HG02678 (cell line): ENCODE results near the gene STK38.

ENCODE experiments used
- ATAC-seq: cut with Tn5 transposase; IDR thresholded peaks from one replicate; pipeline ENCODE4 v1.9.1; 2021; ENCODE audit warnings: mild to moderate bottlenecking, moderate library complexity; ENCODE audit not compliant: unreplicated experiment

The STK38 gene

DNA sequence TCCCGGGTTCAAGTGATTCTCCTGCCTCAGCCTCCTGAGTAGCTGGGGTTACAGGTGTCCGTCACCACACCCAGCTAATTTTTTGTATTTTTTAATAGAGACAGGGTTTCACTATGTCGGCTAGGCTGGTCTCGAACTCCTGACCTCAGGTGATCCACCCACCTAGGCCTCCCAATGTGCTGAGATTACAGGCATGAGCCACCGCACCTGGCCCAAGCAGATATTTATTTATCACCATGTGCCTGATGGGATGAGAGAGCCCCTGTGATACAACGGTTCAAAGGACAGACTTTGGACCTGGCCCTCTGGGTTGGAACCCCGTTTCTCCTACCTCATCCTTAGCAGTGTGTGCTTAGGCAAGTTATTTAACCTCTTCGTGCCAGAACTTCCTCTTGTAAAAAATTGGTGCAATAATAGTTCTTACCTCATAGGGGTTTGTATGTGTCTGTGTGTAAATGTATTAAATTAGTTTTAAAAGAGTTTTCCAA lies 19.2 kb upstream of the STK38 start:
- ATAC-seq: no peak

DNA sequence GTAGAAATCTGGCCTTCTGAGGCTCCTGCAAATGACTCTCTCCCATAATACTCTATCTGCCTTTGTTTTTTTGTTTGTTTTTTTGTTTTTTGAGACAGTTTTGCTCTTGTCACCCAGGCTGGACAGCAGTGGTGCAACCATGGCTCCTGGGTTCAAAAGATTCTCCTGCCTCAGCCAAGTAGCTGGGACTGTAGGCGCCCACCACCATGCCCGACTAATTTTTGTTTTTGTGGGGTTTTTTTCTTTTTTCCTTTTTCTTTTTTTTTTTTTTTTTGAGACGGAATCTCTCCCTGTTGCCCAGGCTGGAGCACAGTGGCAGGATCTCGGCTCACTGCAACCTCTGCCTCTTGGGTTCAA lies 16.6 kb upstream of the STK38 start:
- ATAC-seq: no peak

DNA sequence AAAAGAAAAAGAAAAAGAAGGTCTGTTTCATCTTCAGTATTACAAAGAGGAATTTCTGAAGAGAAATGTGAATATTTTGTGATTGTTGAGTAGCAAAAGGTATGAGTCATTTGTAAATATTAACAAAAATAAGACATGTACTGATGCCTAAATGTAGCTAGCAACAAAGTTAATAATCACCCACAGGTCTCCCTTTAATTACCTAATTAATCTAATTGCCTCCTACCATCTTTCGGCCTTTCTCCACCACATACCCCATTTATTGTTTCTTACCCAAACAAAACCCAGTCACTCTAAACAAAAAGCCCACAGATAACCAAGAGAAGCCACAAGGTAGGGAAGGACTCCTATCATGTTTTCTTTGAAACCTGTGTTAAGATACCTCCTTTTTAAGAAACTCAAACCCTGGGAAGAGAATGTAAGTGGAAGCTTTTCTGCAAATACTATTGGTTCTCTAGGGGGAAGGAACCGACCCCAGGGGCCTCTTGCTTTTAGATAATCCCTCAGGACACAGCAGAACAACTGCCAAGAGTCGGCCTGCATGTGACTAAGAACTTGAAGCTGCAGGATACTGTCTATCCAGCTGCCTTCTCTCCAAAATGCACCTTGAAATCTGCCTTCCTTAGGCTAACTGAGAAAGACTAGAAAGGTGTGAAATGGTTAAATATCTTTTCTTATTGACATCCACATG lies 16.1 kb upstream of the STK38 start:
- no peak for ATAC-seq

DNA sequence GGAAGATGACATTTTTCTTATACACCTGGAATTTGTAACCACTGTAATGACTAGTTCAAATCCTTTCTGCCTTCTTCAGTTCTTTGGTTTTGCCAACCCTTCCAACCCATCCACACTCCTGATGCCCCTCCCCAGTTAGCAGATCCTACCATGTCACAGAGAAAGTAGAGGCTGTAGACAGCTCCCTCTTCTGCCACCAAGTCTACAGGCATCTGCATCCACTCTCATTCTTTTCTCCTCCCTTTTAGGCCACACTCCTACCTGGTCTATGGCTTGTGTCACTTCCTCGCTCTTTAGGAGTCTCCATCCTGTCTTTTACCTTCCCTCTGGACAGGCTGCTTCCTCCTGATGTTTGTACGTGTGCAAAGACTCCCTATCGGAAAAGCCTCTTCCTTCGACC lies 13.5 kb upstream of the STK38 start:
- ATAC-seq: no peak

DNA sequence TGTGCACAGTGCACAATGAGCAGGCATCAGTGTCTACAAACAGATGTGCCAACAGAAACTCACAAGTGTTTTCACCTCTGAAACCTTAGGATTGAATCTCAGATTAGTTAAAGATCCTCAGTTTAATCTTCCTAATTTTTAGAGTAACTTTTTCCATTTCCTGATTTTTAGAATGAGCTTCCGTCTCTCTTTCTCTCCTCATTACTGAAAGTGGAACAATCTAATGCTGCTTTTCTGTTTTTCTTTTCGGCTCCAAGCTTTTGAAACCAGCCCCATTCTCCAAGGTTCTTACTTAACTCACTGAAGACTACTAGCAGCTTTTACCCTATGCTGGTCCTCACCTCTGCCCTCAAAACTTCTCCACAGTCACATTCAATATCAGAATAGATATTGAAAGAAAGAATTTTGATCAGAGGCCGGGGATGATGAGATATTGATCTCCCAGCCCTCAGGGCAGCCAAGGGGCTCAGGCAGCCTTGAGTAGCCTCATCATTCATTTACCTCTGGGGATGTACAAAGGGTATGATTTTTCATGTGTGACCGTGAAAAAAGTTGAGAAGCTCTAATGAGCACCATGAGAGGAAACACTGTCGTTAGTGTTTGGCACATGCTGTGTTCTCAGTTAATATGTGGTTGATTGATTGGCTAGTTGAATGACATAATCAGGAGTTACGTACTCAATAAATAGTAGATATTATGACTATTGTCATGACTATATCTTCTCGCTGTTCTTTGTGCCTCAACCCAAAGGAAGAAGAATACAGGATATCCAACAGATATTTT lies 11.9 kb upstream of the STK38 start:
- ATAC-seq: no peak

DNA sequence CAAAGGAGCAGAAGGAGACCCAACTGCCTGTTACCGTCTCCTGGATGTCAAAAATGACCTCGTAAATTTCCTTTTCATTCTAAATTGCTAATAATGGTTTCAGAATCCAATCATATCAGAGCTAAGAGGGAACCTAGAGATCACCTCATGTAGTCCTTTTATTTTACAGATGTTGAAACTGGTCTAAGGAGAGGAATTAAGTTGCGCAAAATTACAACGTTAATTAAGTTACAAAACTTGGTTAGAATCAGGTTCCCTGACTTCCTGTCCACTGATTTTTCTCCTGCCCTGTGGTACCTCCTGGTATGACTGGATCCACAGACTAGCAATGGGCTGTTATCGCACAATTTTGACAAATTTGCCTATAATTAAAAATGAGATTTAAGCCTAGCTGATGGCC lies 9.0 kb upstream of the STK38 start:
- ATAC-seq: no peak

DNA sequence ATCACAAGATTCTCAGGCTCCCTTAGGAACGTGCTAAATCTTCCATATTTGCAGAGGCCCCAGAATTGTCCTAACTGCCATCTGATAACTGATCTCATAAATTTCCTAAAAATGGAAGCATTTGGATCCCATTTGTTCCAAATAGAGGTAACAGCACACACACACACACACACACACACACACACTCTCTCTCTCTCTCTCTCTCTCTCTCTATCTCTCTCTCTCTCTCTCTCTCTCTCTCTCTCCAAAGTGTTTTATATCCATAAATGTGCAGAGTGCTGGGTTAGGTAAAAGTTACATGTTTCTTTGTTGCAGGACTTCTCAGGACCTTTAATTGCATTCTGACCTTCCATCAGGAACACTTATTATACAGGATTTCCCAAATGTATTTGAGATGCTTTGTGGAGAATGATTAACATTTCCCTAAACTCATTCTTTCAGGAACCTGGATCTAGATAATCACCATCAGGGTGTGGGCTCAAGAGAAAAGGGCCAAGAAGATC lies 8.5 kb upstream of the STK38 start:
- no peak for ATAC-seq

DNA sequence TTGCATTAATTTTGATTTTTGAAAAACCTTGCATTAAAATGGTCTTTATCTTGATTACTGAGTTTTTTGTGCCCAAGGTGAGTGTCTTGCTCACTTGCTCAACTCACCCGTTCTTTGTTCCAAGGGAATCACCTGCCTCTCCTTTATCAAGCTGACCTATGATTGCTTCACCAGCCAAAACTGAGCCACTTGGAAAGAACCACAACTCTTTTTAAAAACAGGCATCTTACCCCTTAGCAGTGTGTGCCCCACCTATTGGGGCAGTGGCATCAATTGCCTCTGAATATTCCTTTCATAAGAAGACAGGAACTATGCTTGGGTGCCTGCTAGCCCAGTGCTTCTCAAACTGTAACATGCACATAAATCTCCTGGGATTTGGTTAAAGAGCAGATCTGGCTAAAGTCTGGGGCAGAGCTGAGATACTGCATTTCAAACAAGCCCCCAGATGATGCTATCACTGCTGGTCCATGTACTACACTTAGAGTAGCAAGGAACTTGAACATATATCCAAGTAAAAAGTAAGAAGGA lies 3.3 kb upstream of the STK38 start:
- no peak for ATAC-seq

DNA sequence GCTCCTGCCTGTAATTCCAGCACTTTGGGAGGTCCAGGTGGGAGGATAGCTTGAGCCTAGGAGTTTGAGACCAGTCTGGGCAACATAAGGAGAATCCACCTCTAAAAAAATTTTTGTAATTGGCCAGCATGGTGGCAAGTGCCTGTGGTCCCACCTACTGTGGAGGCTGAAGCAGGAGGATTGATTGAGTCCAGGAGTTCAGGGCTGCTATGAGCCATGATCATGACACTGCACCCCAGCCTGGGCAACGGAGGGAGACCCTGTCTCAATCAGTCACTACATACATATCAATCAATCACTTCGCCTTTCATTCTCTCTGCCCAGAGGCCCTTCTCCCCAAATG lies 1.1 kb upstream of the STK38 start:
- ATAC-seq: no peak

DNA sequence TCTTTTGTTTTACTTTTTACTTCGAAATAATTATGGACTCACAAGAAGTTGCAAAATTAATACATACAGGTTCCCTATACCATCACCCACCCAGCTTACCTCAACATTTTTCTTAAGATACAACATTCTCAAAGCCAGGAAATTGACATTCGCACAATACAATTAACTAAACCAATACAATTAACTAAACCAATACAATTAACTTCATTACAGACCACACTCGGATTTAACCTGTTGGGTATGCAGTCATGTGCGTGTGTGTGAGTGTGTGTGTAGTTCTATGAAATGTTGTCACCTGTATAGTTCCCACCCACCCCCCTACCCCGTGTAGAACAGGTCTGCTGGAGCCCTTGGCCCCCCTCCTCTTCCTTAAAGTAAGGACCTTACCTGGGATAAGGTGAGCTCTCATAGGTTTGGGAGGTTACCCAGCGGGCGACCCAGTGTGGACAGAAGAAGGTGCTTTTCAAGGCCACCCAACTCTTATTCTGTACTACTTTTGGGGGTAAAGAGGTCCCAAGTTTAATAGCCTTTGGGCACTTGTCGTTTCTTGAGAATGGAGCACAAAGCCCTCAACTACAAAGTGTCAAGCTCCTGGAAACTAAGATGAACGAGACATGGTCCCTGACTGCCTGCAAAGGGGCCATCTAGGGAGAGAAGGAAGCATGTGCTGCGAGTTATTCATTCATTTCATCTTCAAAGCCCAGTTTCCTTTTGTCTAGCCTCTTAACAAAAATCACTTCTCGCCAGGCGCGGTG lies 544 bp upstream of the STK38 start:
- no peak for ATAC-seq

DNA sequence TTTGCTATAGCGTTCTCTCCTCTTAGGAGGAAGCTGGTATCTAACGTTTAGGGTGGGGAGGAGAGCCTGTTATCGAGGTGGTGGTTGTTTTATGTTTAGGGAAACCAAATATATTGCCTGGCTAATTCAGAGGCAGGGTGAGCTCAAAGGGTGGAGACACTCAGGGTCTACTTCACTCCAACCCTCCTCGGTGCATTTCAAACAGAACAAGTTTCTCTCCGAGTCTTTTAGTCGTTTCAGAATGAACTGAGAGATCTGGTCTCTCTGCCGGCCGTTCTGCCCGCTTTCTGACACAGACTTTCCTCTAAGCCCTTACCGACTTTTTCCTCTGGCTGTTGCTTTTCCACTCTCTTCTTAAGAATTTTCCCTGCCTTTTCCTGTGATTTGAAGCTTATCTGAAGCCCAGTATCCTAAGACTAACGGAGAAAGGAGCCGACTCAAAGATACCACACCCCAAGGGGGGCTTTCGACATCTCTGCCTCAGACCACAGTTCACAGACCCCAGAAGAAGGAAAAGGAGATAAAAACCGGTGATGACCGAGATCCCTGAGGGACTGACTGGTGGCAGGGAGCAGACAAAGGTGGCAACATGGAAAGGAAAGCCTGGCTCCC lies 865 bp downstream of the STK38 start:
- ATAC-seq: no peak

DNA sequence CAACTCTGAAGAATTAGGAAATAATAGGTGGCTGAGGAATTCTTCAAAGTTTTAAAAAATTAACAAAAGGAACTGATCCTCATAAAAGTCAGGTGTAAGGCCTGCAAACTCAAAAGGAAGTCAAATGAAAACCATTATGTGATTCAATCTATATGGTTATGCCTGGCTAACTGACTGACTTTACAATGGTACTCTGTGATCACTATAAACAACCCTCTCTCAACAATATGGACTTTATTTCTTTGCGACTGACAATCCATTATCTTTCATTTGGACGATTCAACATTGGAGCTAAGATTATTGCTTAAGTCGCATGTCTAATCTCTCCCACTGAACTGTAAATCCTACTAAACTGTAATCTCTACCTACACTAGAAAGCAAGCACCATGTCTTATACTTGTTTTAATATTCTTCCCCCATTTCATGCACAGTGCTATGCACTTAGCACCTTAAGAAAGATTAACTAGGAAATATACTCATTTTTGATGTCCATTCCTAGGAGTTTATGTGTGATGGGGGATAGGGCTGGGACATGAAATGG lies 1.4 kb downstream of the STK38 start:
- no peak for ATAC-seq

DNA sequence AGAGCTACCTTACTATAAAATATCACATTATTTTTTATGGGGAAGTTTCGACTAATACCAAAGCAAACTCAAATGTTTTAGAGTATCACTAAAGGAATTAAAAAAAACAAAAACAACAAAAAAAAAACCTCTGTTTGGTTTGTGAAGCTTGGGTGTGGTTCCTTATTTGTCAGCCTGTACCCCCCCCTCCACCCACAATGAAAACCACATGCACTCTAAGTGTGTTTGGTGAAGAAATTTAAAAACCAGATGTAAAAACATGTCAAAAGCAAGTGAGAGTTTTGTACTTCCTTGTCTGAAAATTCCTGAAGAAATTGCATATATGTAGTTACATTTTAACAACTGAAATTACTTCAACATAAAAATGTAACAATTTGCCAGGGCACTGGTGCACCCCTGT lies 3.1 kb downstream of the STK38 start:
- no peak for ATAC-seq

DNA sequence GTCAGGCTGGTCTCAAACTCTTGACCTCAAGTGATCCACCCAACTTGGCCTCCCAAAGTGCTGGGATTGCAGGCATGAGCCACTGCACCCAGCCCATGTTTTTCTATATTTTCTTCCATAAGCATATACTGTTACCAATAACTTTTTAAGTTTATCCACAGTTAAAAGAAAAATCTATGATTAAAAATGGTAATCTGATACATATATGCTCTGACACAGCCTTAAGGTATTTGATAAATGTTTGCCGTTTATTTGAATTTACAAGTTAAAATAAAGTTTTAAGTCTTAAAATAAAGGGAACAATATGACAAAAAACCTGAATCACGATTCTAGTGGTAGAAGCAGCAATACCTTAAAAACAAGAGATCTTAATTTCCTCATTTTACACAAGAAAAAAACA lies 5.2 kb downstream of the STK38 start:
- ATAC-seq: no peak

DNA sequence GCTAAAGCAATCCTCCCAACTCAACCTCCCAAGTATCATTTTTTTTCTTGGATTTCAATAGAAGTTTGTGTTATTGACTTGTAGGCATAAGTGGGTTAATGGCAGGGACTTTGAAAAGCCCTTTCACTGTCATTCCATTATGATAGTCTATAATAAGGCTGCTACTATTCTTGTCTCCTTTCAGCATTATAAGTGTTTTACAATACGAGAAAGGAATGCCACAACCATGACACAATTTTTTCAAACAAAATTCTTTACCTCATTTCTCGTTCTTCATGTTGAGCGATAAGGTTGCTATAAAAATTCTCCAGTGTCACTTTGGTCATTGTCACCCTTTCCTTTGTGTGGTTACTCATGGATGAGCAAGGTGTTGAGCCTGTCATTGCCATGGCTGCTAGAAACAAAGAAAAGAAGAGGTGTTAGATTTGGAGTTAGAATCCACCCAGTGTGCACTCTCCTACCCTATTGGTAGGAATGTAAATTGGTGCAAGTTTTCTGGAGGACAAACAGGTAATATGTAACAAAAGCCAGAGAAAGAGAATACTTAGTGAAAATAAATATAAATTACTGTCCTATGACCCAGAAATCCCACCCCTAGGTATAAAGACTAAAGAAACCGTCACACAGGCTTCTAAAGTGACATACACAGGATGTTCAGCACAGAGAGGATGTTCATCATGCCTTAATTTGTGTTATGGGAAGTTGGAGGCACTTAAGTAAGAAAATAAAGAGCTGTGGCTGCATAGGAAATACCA lies 7.3 kb downstream of the STK38 start:
- no peak for ATAC-seq

DNA sequence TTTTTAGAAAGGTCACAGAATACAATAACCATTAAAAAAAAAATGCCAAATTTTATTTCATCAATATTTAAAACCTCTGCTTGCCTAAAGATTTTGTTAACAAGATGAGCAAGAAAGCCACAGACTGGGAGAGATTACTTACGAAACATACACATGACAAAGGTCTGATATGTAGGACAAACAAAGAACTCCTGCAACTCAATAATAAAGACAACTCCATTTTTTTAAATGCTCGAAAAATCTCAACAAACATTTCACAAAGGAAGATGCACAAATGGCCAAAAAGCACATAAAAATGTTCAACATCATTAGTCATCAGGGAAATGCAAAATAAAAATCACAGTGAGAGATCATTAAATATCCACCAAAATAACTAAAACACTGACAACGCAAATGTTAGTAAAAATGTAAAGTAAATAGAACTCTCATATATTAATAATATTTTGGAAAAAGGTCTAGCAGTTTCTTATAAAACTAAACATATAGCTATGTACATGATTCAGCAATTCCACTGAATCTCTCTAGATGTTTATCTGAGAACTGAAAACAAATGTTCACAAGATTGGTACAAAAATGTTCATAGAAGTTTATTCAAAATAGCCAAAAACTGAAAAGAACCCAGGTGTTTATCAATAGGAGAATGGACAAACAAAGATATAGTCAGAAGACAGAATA lies 10.3 kb downstream of the STK38 start:
- ATAC-seq: no peak

DNA sequence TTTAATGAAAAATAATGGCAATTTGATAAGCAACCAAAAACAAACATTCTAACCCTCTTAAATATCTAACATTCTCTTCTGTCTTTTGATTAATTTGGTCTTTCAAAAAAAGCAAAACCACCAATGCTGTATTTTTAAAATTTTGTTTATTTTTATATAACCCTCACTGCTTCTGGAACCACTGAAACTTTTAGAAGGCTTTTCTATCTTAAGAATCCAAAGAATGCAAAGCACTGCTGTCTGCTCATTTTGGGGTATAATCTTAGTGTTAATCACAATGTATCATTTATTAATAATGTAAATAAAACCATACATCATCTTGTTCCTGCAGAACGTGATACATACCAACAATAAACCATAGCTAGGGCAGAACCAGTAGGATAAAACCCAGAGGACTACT lies 14.0 kb downstream of the STK38 start:
- ATAC-seq: no peak

DNA sequence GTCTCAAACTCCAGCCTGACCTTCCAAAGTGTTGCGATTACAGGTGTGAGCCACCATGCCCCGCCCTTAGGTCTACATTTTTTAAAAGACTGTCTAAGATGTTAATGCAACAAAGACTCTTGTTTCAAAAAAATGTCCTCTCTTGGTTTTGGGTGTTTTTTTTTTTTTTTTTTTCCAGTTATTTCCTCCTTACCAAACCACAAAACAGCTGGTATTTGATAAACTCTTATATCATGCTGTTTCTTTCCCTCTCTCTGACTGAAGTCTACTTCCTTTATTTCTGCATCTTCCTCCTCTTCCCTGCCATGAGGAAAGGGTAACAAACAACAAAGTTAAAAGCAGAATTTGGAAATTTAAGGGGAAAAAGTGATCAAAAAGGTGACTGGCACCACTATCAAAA lies 21.2 kb downstream of the STK38 start:
- no peak for ATAC-seq

DNA sequence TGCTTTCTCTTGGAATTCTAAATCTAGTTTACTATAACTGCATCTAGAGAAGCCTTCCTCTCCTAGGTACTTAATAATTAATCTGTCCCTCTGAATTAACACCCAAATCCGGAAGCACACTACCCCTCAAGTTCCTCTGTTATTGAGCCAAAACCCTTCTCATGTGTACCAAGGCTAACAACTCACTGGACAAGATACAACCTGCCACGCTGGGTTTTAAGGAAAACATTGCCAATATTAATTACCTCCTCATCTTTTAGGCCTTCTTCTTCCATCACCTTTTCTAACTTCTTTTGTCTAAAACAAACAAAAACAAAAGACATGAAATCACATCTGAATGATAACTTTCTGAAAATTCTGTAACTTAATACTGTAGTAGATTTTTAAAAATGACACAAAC lies 21.9 kb downstream of the STK38 start:
- ATAC-seq: no peak

DNA sequence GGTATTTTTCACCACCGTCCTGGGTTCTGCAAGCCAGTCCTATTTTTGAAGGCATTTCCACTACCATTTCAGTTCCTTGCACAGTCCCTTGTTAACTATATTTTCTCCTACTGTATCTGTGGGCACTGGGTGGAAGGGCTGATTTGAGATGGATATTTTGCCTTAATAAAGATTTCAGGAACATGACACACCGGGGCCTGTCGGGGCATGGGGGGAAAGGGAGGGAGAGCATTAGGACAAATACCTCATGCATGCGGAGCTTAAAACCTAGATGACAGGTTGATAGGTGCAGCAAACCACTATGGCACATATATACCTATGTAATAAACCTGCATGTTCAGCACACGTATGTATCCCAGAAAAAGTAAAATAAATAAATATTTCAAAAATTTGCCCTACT lies 22.4 kb downstream of the STK38 start:
- no peak for ATAC-seq
